NCI-H748 (cell line): Measurements from ENCODE around the gene MRPL48.
A peak's percentile ranks its signal among the peaks of the same experiment; 100 is the strongest.
"Not testable (repeated sequence)": the region's sequence is repeated elsewhere in the genome, so short reads cannot be mapped to it uniquely, and the experiment has no call there.

Experiments used
- DNase-seq: peaks from one replicate; lab custom pipeline; 2025; ENCODE audit not compliant: unreplicated experiment; lab: John Stamatoyannopoulos, UW

The MRPL48 gene

GRCh38 chr11:73779084-73779902, 8.4 kb upstream of the MRPL48 start:
- peak; percentile 99 for DNase-seq

- DNase-seq: no peak
These were observed 6.4 kb upstream of the MRPL48 start for GRCh38 chr11:73781303-73781702.

- DNase-seq: no peak
These were observed 4.1 kb upstream of the MRPL48 start for GRCh38 chr11:73783483-73784020.

- DNase-seq: peak; percentile 16
These were observed 3.5 kb upstream of the MRPL48 start for GRCh38 chr11:73784080-73784634.

- DNase-seq: no peak
These were observed 2.9 kb upstream of the MRPL48 start for GRCh38 chr11:73784734-73785133.

- not testable (repeated sequence) for DNase-seq
These were observed 2.2 kb upstream of the MRPL48 start for GRCh38 chr11:73785467-73785866.

- DNase-seq: no peak
These were observed 527 bp upstream of the MRPL48 start for GRCh38 chr11:73787051-73787642.

GRCh38 chr11:73789279-73789670, 1.6 kb downstream of the MRPL48 start:
- no peak for DNase-seq

GRCh38 chr11:73792584-73792983, 4.9 kb downstream of the MRPL48 start:
- no peak for DNase-seq

- no peak for DNase-seq
These were observed 8.4 kb downstream of the MRPL48 start for GRCh38 chr11:73795925-73796632.

- DNase-seq: no peak
These were observed 9.8 kb downstream of the MRPL48 start for GRCh38 chr11:73797457-73797856.

- DNase-seq: no peak
These were observed 12.7 kb downstream of the MRPL48 start for GRCh38 chr11:73800276-73800806.

GRCh38 chr11:73801136-73801535, 13.5 kb downstream of the MRPL48 start:
- no peak for DNase-seq

GRCh38 chr11:73804712-73805111, 17.0 kb downstream of the MRPL48 start:
- DNase-seq: peak; percentile 5

- no peak for DNase-seq
These were observed 20.4 kb downstream of the MRPL48 start for GRCh38 chr11:73808052-73808451.

GRCh38 chr11:73810637-73811036, 23.0 kb downstream of the MRPL48 start:
- no peak for DNase-seq

GRCh38 chr11:73812234-73812633, 24.6 kb downstream of the MRPL48 start:
- no peak for DNase-seq

- DNase-seq: no peak
These were observed 27.1 kb downstream of the MRPL48 start for GRCh38 chr11:73814812-73815211.

- DNase-seq: no peak
These were observed 31.2 kb downstream of the MRPL48 start for GRCh38 chr11:73818846-73819245.

- DNase-seq: no peak
These were observed 42.6 kb downstream of the MRPL48 start for GRCh38 chr11:73830261-73830660.

GRCh38 chr11:73833067-73833466, 45.4 kb downstream of the MRPL48 start:
- DNase-seq: no peak
